IMR-90 (cell line): ENCODE results near the gene FAM98C. TPM values are rescaled to one million over a fixed set of nuclear protein-coding genes. Genes with fewer than 3 reads are reported as not detected.
A peak's percentile ranks its signal among the peaks of the same experiment; 100 is the strongest.

Experiments
- ATAC-seq: fragments of 200-7000 bp; cut with Tn5 transposase; 2 replicates; pipeline ENCODE4 v1.9.1; 2020; ENCODE audit warnings: low read depth, mild to moderate bottlenecking, moderate library complexity
- Bru-seq: library from RNA; stranded (reverse); fragments of 400-500 nt; gene quantifications from one replicate; lab custom pipeline; 2021; lab: Mats Ljungman, UMichigan
- BruChase-seq, 2 experiments: library from RNA; stranded (reverse); fragments of 400-500 nt; gene quantifications; one replicate each; lab custom pipeline; 2021; lab: Mats Ljungman, UMichigan
- BruUV-seq: library from RNA; stranded (reverse); fragments of 400-500 nt; replicated peaks from 2 replicates; lab custom pipeline; 2021; lab: Mats Ljungman, UMichigan
- CTCF ChIA-PET: fragments of 300-600 bp; formaldehyde crosslinking; extraction: SDS; loops from one replicate; lab custom pipeline; 2021; ENCODE audit warnings: antibody characterized with exemption; lab: Yijun Ruan, JAX
- POLR2A ChIA-PET: fragments of 300-600 bp; sonication (Branson Sonifier 250); formaldehyde crosslinking; loops from one replicate; lab custom pipeline; 2022; ENCODE audit warnings: antibody characterized with exemption; ENCODE audit not compliant: unreplicated experiment; lab: Charles Lee
- DNase-seq: peaks from one replicate; pipeline ENCODE4 v3.0.0; 2013
- H2AFZ ChIP-seq: replicated peaks from 2 replicates; pipeline ENCODE3; 2013; ENCODE audit warnings: low read length, mild to moderate bottlenecking; ENCODE audit not compliant: poor library complexity
- H2AK5ac ChIP-seq: 2 replicates; pipeline ENCODE4 v1.6.1; 2013; ENCODE audit warnings: low read depth, low read length, inconsistent platforms
- H2AK9ac ChIP-seq: replicated peaks from 2 replicates; pipeline ENCODE3; 2013; ENCODE audit warnings: mild to moderate bottlenecking, low read depth, low read length, moderate library complexity; ENCODE audit not compliant: poor library complexity
- H2BK120ac ChIP-seq: 2 replicates; pipeline ENCODE4 v1.6.1; 2013; ENCODE audit warnings: low read depth, low read length, inconsistent platforms
- H2BK15ac ChIP-seq: 3 replicates; pipeline ENCODE4 v1.6.1; 2013; ENCODE audit warnings: low read depth, low read length, inconsistent platforms
- H2BK20ac ChIP-seq: 2 replicates; pipeline ENCODE4 v1.6.1; 2013; ENCODE audit warnings: low read depth, mild to moderate bottlenecking, inconsistent platforms, low read length, moderate library complexity
- H2BK5ac ChIP-seq: 2 replicates; pipeline ENCODE4 v1.6.1; 2013; ENCODE audit warnings: mild to moderate bottlenecking, low read depth, low read length, inconsistent platforms; ENCODE audit not compliant: poor library complexity, severe bottlenecking
- H3K14ac ChIP-seq: replicated peaks from 2 replicates; pipeline ENCODE4 v1.6.1; 2013; ENCODE audit warnings: low read depth, low read length, inconsistent platforms
- H3K18ac ChIP-seq: 2 replicates; pipeline ENCODE4 v1.6.1; 2013; ENCODE audit warnings: low read depth, low read length, control low read depth
- H3K23ac ChIP-seq: 2 replicates; pipeline ENCODE4 v1.6.1; 2013; ENCODE audit warnings: low read depth, low read length, inconsistent platforms
- H3K27ac ChIP-seq: 2 replicates; pipeline ENCODE4 v1.5.1; 2013; ENCODE audit warnings: mild to moderate bottlenecking, control low read depth, low read length; ENCODE audit not compliant: insufficient read depth
- H3K27me3 ChIP-seq: 2 replicates; pipeline ENCODE4 v1.6.1; 2013; ENCODE audit warnings: low read length; ENCODE audit not compliant: control insufficient read depth, insufficient read depth
- H3K36me3 ChIP-seq: 2 replicates; pipeline ENCODE4 v1.6.1; 2013; ENCODE audit warnings: low read length, mixed read lengths; ENCODE audit not compliant: control insufficient read depth, insufficient read depth
- H3K4ac ChIP-seq: 2 replicates; pipeline ENCODE4 v1.6.1; 2013; ENCODE audit warnings: low read depth, low read length, inconsistent platforms
- H3K4me1 ChIP-seq: 2 replicates; pipeline ENCODE4 v1.6.1; 2013; ENCODE audit warnings: low read length, mixed read lengths; ENCODE audit not compliant: control insufficient read depth, insufficient read depth
- H3K4me2 ChIP-seq: 2 replicates; pipeline ENCODE4 v1.6.1; 2013; ENCODE audit warnings: low read depth, mild to moderate bottlenecking, control low read depth, low read length, moderate library complexity
- H3K4me3 ChIP-seq: 2 replicates; pipeline ENCODE4 v1.5.1; 2013; ENCODE audit warnings: low read depth, mild to moderate bottlenecking, control low read depth, low read length, moderate library complexity; ENCODE audit not compliant: insufficient read depth
- H3K56ac ChIP-seq: 2 replicates; pipeline ENCODE4 v1.6.1; 2013; ENCODE audit warnings: low read length, inconsistent platforms; ENCODE audit not compliant: insufficient read depth; ENCODE audit errors: extremely low read depth
- H3K79me1 ChIP-seq, 2 experiments: 2 replicates each; pipeline ENCODE4 v1.6.1; 2013; ENCODE audit warnings: low read length in 2 of 2, inconsistent platforms in 1 of 2, low read depth in 1 of 2
- H3K9ac ChIP-seq: 2 replicates; pipeline ENCODE4 v1.6.1; 2013; ENCODE audit warnings: low read depth, low read length, control low read depth
- H3K9me1 ChIP-seq: 2 replicates; pipeline ENCODE4 v1.6.1; 2013; ENCODE audit warnings: low read length, inconsistent platforms; ENCODE audit not compliant: insufficient read depth
- H3K9me3 ChIP-seq: 2 replicates; pipeline ENCODE4 v1.6.1; 2013; ENCODE audit warnings: low read length; ENCODE audit not compliant: control insufficient read depth, insufficient read depth
- H4K20me1 ChIP-seq: 2 replicates; pipeline ENCODE4 v1.6.1; 2013; ENCODE audit warnings: low read length, inconsistent platforms; ENCODE audit not compliant: insufficient read depth
- H4K5ac ChIP-seq: 2 replicates; pipeline ENCODE4 v1.6.1; 2013; ENCODE audit warnings: mild to moderate bottlenecking, low read depth, low read length, control low read depth
- H4K8ac ChIP-seq, 2 experiments: 2 replicates each; pipeline ENCODE4 v1.6.1; 2013; ENCODE audit warnings: low read depth in 2 of 2, low read length in 2 of 2, control low read depth in 1 of 2, inconsistent platforms in 1 of 2
- H4K91ac ChIP-seq: 2 replicates; pipeline ENCODE4 v1.6.1; 2013; ENCODE audit warnings: low read depth, low read length, inconsistent platforms; ENCODE audit not compliant: insufficient read depth
- BHLHE40 ChIP-seq: fragments of 150-350 bp; IDR thresholded peaks from 2 replicates; pipeline ENCODE4 v1.6.1; 2016; ENCODE audit warnings: mild to moderate bottlenecking, low read depth, low read length
- CEBPB ChIP-seq: IDR thresholded peaks from 2 replicates; pipeline ENCODE4 v1.6.1; 2012; ENCODE audit warnings: low read depth, low read length, improper control_type of control experiment
- CHD1 ChIP-seq: IDR thresholded peaks from 2 replicates; pipeline ENCODE4 v1.6.1; 2012; ENCODE audit warnings: low read depth, low read length, improper control_type of control experiment
- FOS ChIP-seq: fragments of 150-350 bp; IDR thresholded peaks from 2 replicates; pipeline ENCODE4 v1.6.1; 2016; ENCODE audit warnings: low read depth, low read length
- MAFK ChIP-seq: IDR thresholded peaks from 2 replicates; pipeline ENCODE4 v1.6.1; 2012; ENCODE audit warnings: low read depth, low read length, improper control_type of control experiment
- MAZ ChIP-seq: IDR thresholded peaks from 2 replicates; pipeline ENCODE4 v1.6.1; 2012; ENCODE audit warnings: low read depth, mild to moderate bottlenecking, low read length, improper control_type of control experiment, moderate library complexity, borderline replicate concordance
- MXI1 ChIP-seq: IDR thresholded peaks from 2 replicates; pipeline ENCODE4 v1.6.1; 2012; ENCODE audit warnings: low read depth, mild to moderate bottlenecking, low read length, moderate library complexity, borderline replicate concordance
- POLR2A ChIP-seq: IDR thresholded peaks from 2 replicates; pipeline ENCODE4 v1.6.1; 2012; ENCODE audit warnings: mild to moderate bottlenecking, low read depth, low read length
- RAD21 ChIP-seq: IDR thresholded peaks from 2 replicates; pipeline ENCODE4 v1.6.1; 2012; ENCODE audit warnings: low read length, improper control_type of control experiment
- RFX5 ChIP-seq: IDR thresholded peaks from 2 replicates; pipeline ENCODE4 v1.8.0; 2012; ENCODE audit warnings: low read depth, mild to moderate bottlenecking, low read length, moderate library complexity
- SMC3 ChIP-seq: fragments of 150-350 bp; IDR thresholded peaks from 2 replicates; pipeline ENCODE4 v1.6.1; 2016; ENCODE audit warnings: low read depth, mild to moderate bottlenecking, antibody characterized with exemption, low read length, moderate library complexity
- WGBS, 2 experiments: methylation state at CpG; one replicate each; pipeline versions ENCODE4 v1.1.5 to v1.1.7; 2013; ENCODE audit warnings: missing lambda C conversion rate in 2 of 2; ENCODE audit not compliant: insufficient read length in 1 of 2; ENCODE audit errors: extremely low coverage in 2 of 2; 5-methylcytosine and 5-hydroxymethylcytosine counted together
- dilution Hi-C: fragments of 300-500 bp; cut with HindIII; formaldehyde crosslinking; loops from one replicate; pipeline ENCODE4 v1.14.3; 2018; ENCODE audit warnings: low sequenced_read_pairs; ENCODE audit not compliant: unreplicated experiment
- in situ Hi-C: fragments of 300-500 bp; cut with MboI; formaldehyde crosslinking; loops from 3 replicates; pipeline ENCODE4 v1.14.3; 2019; ENCODE audit warnings: low sequenced_read_pairs, inconsistent platforms, mixed read lengths
- intact Hi-C: fragments of 100-400 bp; cut with micrococcal nuclease; formaldehyde crosslinking; loops from 2 replicates; pipeline ENCODE4 v1.10.0; 2022
- long read RNA-seq: library from polyadenylated mRNA; unstranded; transcript quantifications from one replicate; pipeline ENCODE4 v2.0.0, GENCODE V29; 2021; ENCODE audit not compliant: unreplicated experiment
- polyA plus RNA-seq, 3 experiments: library from polyadenylated mRNA; depleted of rRNA; stranded (reverse); fragments of >200 nt; gene quantifications; 2 replicates each; pipeline ENCODE4 v1.2.3, GENCODE V29; 2012; ENCODE audit warnings: low replicate concordance in 1 of 3
- total RNA-seq: library from RNA; depleted of rRNA; stranded (reverse); fragments of >200 nt; gene quantifications from 2 replicates; pipeline ENCODE4 v1.2.3, GENCODE V29; 2012; rRNA removed
- TF ChIP-seq, protein P1 (sequence below): conservative IDR thresholded peaks from 2 replicates; pipeline ENCODE4 v1.5.1; 2012; ENCODE audit warnings: mild to moderate bottlenecking, low read depth, low read length, improper control_type of control experiment
- TF ChIP-seq, protein P2 (sequence below): fragments of 150-350 bp; IDR thresholded peaks from 2 replicates; pipeline ENCODE4 v1.6.1; 2017; ENCODE audit warnings: mild to moderate bottlenecking, antibody characterized with exemption, low read length, low read depth

Gene FAM98C
- total RNA-seq: 3.6 and 4.2 TPM in 2 replicates
- polyA plus RNA-seq (2012; rRNA removed): 17.9 and 20.8 TPM in 2 replicates
- polyA plus RNA-seq (2012; cell fraction: cytosol; rRNA removed): 23.6 and 30.4 TPM in 2 replicates
- polyA plus RNA-seq (2012; cell fraction: nucleus; rRNA removed; ENCODE audit: low replicate concordance): 52.8 and 101 TPM in 2 replicates
- percentile 50 among the genes with signal in this experiment for Bru-seq, nascent RNA
- percentile 72 among the genes with signal in this experiment for BruChase-seq, experiment 1, labeled RNA remaining after a 6-hour chase
- percentile 63 among the genes with signal in this experiment for BruChase-seq, experiment 2, labeled RNA remaining after a 2-hour chase
- long read RNA-seq, transcript FAM98C-201 (8 exons, 1,271 nt): major isoform, 7 of 15 reads
- long read RNA-seq, partial matches to known transcripts: 3 of 15 reads
- long read RNA-seq, other reads (novel, unspliced or antisense): 5 of 15 reads

DNA sequence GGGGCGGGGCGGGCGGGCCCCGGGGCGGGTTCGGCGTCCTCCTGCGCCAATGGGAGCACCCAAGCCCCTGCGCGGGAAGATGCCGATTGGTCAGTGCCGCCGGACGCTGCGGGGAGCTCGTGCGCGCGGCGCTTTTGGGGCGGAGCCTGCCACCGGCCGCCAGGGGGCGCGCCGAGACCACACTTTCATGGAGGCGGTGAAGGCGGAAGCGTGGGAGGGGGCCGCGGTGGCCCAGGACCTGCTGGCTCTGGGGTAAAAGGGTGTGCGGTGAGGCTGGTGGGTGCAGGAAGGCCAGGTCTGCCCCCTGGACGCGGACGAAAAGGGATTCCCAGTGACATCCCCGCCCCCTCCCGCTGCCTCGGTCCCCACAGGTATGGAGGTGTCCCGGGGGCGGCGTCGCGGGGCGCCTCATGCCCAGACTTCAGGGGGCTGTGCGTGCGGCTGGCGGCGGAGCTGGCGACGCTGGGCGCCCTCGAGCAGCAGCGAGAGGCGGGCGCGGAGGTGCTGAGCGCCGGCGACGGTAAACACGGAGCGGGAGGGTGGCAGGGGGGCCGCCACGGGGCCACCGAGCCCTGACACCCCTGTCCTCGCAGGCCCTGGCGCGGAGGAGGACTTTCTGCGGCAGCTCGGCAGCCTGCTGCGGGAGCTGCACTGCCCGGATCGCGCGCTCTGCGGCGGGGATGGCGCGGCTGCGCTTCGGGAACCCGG, at the start of gene FAM98C:
TSS of gene FAM98C (plus strand) at position 127 of the 708 bp plus-strand sequence. CDS start at position 188, 61 bp downstream.
- Histone ChIP-seq H4K5ac (no peak within 1 kb of the TSS), H3K36me3 (peaks cover 11% of the 10 kb centered on the region; the same call in 1 of the 2 replicates), H3K23ac (peak within 1 kb of the TSS; percentile 41; the same call in 1 of the 2 replicates), H3K27ac (peak within 1 kb of the TSS; percentile 69), H2AFZ (peak within 1 kb of the TSS; percentile 99), H3K56ac (no peak within 1 kb of the TSS), H3K4ac (peak within 1 kb of the TSS; percentile 28), H2AK5ac (peak within 1 kb of the TSS; percentile 16), H2BK20ac (no peak within 1 kb of the TSS), H3K9me1 (0 out of 2 replicates have a peak, but pooled peaks cover 3% of the 10 kb centered on the region), H3K14ac (peak within 1 kb of the TSS; percentile 90), H3K4me1 (no peaks in the 10 kb centered on the region), H4K20me1 (no peaks in the 10 kb centered on the region), H3K9ac (peak within 1 kb of the TSS; percentile 67), H2BK15ac (no peak within 1 kb of the TSS), H3K9me3 (no peaks in the 10 kb centered on the region), H4K8ac (peak within 1 kb of the TSS; percentile 76 to 91; a peak in 2 of 4 replicates), H2BK5ac (peak within 1 kb of the TSS; percentile 63), H3K4me2 (peak within 1 kb of the TSS; percentile 96), H2BK120ac (no peak within 1 kb of the TSS), H4K91ac (peak within 1 kb of the TSS; percentile 73), H3K18ac (no peak within 1 kb of the TSS), H3K79me1 (peaks cover 6 to 12% of the 10 kb centered on the region in 2 experiments; a peak in 3 of 4 replicates), H2AK9ac (peak within 1 kb of the TSS; percentile 96), H3K4me3 (peak within 1 kb of the TSS; percentile 79), H3K27me3 (no peaks in the 10 kb centered on the region)
- in situ Hi-C loops: loop anchor here (25.0 kb wide), 1 partner anchor 534 kb away; the partner anchor contains the start of genes MRPS12 and SARS2
- intact Hi-C loops: loop anchor here (1.0 to 2.0 kb wide), 2 partner anchors 216 to 231 kb away; partner anchors contain the start of gene EIF3K
- CTCF ChIA-PET: interaction anchor here (0.5 to 1.9 kb wide), 14 partner anchors 11 to 527 kb away, joined by 3 to 10 read pairs (median 3); partner anchors contain the start of genes GGN, MRPS12, PSMD8 and SARS2
- DNase-seq (peak; percentile 92), ATAC-seq (peak; percentile 98)
- WGBS, 2 experiments: 1% methylated on average over 67 of the region's 82 CpGs; no CpG with 5 or more reads in 1 of the 2 experiments
- POLR2A ChIA-PET: interaction anchor here (0.6 to 0.7 kb wide), 5 partner anchors 12 to 707 kb away, joined by 3 to 13 read pairs (median 4); no protein-coding TSS in a partner anchor
- BruUV-seq: no TSS peak
- dilution Hi-C loops: no loop called here
- peak; percentile 47 for TF ChIP-seq SMC3
- no peak for TF ChIP-seq MAFK
- TF ChIP-seq POLR2A: peak; percentile 53; the same call in 1 of the 2 replicates
- TF ChIP-seq MXI1: no peak
- peak; percentile 89 for TF ChIP-seq BHLHE40
- peak; percentile 78 for TF ChIP-seq RAD21
- TF ChIP-seq, protein P1, sequence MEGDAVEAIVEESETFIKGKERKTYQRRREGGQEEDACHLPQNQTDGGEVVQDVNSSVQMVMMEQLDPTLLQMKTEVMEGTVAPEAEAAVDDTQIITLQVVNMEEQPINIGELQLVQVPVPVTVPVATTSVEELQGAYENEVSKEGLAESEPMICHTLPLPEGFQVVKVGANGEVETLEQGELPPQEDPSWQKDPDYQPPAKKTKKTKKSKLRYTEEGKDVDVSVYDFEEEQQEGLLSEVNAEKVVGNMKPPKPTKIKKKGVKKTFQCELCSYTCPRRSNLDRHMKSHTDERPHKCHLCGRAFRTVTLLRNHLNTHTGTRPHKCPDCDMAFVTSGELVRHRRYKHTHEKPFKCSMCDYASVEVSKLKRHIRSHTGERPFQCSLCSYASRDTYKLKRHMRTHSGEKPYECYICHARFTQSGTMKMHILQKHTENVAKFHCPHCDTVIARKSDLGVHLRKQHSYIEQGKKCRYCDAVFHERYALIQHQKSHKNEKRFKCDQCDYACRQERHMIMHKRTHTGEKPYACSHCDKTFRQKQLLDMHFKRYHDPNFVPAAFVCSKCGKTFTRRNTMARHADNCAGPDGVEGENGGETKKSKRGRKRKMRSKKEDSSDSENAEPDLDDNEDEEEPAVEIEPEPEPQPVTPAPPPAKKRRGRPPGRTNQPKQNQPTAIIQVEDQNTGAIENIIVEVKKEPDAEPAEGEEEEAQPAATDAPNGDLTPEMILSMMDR: peak; percentile 98
- TF ChIP-seq RFX5: no peak
- peak; percentile 66; the same call in 1 of the 2 replicates for TF ChIP-seq MAZ
- no peak for TF ChIP-seq CHD1
- TF ChIP-seq, protein P2, sequence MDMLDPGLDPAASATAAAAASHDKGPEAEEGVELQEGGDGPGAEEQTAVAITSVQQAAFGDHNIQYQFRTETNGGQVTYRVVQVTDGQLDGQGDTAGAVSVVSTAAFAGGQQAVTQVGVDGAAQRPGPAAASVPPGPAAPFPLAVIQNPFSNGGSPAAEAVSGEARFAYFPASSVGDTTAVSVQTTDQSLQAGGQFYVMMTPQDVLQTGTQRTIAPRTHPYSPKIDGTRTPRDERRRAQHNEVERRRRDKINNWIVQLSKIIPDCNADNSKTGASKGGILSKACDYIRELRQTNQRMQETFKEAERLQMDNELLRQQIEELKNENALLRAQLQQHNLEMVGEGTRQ: 0 out of 2 replicates have a peak, but pooled peaks have one; percentile 15
- TF ChIP-seq CEBPB: no peak
- TF ChIP-seq FOS: 0 out of 2 replicates have a peak, but pooled peaks have one; percentile 16
